ENCODE results near the gene TMEM203. TPM values are rescaled to one million over a fixed set of nuclear protein-coding genes. Genes with fewer than 3 reads are reported as not detected.

TMEM203 gene
- total and polyA plus RNA-seq, 2 of the 13 experiments (the other 11 are each of a cell fraction or from before 2014, with no cell fraction given), result 23.4 to 36.7 TPM

GRCh38 chr9:137221506-137222111 lies 16.2 kb upstream of the TMEM203 start (continued):
- TF ChIP-seq CHD2 (IDR thresholded peaks at IDR 0.05; ENCODE audit: low read depth, low read length) (no peak), XBP1 (CRISPR knock-in tag; IDR thresholded peaks at IDR 0.05) (no peak), ZNF720 (CRISPR knock-in tag; IDR thresholded peaks at IDR 0.05) (no peak), ZNF180 (CRISPR knock-in tag; IDR thresholded peaks at IDR 0.05; ENCODE audit: borderline replicate concordance, low read depth) (no peak), ERF (CRISPR knock-in tag; IDR thresholded peaks at IDR 0.05) (no peak), ZNF704 (CRISPR knock-in tag; IDR thresholded peaks at IDR 0.05; ENCODE audit: borderline replicate concordance) (no peak), ZNF230 (CRISPR knock-in tag; IDR thresholded peaks at IDR 0.05) (no peak), ZNF350 (CRISPR knock-in tag; IDR thresholded peaks at IDR 0.05; ENCODE audit: borderline replicate concordance, low read depth) (no peak), ZNF615 (CRISPR knock-in tag; IDR thresholded peaks at IDR 0.05; ENCODE audit: borderline replicate concordance) (no peak), ZBTB42 (CRISPR knock-in tag; IDR thresholded peaks at IDR 0.05) (no peak), PAWR (CRISPR knock-in tag; IDR thresholded peaks at IDR 0.05; ENCODE audit: borderline replicate concordance) (no peak), GTF2F1 (IDR thresholded peaks at IDR 0.05; ENCODE audit: low read length) (no peak), SOX6 (IDR thresholded peaks at IDR 0.05) (no peak), SOX6 (CRISPR knock-in tag; IDR thresholded peaks at IDR 0.05) (peak; percentile 59), CBX2 (IDR thresholded peaks at IDR 0.05; ENCODE audit: low read depth, low read length) (no peak), CBX2 (CRISPR knock-in tag; IDR thresholded peaks at IDR 0.05; ENCODE audit: low read depth) (no peak), PPARG (CRISPR knock-in tag; conservative IDR thresholded peaks at IDR 0.05) (no peak)
- TF ChIP-seq, protein P1, sequence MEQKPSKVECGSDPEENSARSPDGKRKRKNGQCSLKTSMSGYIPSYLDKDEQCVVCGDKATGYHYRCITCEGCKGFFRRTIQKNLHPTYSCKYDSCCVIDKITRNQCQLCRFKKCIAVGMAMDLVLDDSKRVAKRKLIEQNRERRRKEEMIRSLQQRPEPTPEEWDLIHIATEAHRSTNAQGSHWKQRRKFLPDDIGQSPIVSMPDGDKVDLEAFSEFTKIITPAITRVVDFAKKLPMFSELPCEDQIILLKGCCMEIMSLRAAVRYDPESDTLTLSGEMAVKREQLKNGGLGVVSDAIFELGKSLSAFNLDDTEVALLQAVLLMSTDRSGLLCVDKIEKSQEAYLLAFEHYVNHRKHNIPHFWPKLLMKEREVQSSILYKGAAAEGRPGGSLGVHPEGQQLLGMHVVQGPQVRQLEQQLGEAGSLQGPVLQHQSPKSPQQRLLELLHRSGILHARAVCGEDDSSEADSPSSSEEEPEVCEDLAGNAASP (CRISPR knock-in tag; IDR thresholded peaks at IDR 0.05; ENCODE audit: borderline replicate concordance), result peak; percentile 43; the same call in 1 of the 2 replicates
- TF ChIP-seq, protein P2, sequence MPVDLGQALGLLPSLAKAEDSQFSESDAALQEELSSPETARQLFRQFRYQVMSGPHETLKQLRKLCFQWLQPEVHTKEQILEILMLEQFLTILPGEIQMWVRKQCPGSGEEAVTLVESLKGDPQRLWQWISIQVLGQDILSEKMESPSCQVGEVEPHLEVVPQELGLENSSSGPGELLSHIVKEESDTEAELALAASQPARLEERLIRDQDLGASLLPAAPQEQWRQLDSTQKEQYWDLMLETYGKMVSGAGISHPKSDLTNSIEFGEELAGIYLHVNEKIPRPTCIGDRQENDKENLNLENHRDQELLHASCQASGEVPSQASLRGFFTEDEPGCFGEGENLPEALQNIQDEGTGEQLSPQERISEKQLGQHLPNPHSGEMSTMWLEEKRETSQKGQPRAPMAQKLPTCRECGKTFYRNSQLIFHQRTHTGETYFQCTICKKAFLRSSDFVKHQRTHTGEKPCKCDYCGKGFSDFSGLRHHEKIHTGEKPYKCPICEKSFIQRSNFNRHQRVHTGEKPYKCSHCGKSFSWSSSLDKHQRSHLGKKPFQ (CRISPR knock-in tag; IDR thresholded peaks at IDR 0.05; ENCODE audit: insufficient replicate concordance), result no peak
- TF ChIP-seq, protein P3, sequence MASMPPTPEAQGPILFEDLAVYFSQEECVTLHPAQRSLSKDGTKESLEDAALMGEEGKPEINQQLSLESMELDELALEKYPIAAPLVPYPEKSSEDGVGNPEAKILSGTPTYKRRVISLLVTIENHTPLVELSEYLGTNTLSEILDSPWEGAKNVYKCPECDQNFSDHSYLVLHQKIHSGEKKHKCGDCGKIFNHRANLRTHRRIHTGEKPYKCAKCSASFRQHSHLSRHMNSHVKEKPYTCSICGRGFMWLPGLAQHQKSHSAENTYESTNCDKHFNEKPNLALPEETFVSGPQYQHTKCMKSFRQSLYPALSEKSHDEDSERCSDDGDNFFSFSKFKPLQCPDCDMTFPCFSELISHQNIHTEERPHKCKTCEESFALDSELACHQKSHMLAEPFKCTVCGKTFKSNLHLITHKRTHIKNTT (CRISPR knock-in tag; IDR thresholded peaks at IDR 0.05), result no peak
- TF ChIP-seq, protein P4, sequence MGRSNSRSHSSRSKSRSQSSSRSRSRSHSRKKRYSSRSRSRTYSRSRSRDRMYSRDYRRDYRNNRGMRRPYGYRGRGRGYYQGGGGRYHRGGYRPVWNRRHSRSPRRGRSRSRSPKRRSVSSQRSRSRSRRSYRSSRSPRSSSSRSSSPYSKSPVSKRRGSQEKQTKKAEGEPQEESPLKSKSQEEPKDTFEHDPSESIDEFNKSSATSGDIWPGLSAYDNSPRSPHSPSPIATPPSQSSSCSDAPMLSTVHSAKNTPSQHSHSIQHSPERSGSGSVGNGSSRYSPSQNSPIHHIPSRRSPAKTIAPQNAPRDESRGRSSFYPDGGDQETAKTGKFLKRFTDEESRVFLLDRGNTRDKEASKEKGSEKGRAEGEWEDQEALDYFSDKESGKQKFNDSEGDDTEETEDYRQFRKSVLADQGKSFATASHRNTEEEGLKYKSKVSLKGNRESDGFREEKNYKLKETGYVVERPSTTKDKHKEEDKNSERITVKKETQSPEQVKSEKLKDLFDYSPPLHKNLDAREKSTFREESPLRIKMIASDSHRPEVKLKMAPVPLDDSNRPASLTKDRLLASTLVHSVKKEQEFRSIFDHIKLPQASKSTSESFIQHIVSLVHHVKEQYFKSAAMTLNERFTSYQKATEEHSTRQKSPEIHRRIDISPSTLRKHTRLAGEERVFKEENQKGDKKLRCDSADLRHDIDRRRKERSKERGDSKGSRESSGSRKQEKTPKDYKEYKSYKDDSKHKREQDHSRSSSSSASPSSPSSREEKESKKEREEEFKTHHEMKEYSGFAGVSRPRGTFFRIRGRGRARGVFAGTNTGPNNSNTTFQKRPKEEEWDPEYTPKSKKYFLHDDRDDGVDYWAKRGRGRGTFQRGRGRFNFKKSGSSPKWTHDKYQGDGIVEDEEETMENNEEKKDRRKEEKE (IDR thresholded peaks at IDR 0.05), result no peak
